Heart right ventricle (tissue), 16 donors: ENCODE data around the gene RGS6. TPM values are rescaled to one million over a fixed set of nuclear protein-coding genes. Genes with fewer than 3 reads are reported as not detected.
A peak's percentile ranks its signal among the peaks of the same experiment; 100 is the strongest.

Experiments used
- ATAC-seq, 8 donors: fragments of 200-7000 bp; cut with Tn5 transposase; one replicate each; pipeline ENCODE4 v1.9.1; 2020; ENCODE audit warnings: mild to moderate bottlenecking in 8 of 8, moderate library complexity in 8 of 8, moderate number of reproducible peaks in 1 of 8
- DNase-seq, 2 donors: peaks; one replicate each; pipeline ENCODE4 v3.0.0-alpha.2; 2020
- H3K27ac ChIP-seq, 10 donors: fragments of 200-600 bp; sonication (generic) in 2 of 10; one replicate each; pipeline versions ENCODE4 v1.5.0 to v1.8.0; 2020 to 2022; ENCODE audit warnings: mild to moderate bottlenecking in 3 of 10
- H3K27me3 ChIP-seq, 7 donors: fragments of 200-600 bp; one replicate each; pipeline ENCODE4 v1.8.0; 2021 to 2022; ENCODE audit warnings: mild to moderate bottlenecking in 2 of 7
- H3K36me3 ChIP-seq, 9 donors: fragments of 200-600 bp; sonication (generic) in 1 of 9; one replicate each; pipeline versions ENCODE4 v1.5.0 to v1.8.0; 2020 to 2022; ENCODE audit warnings: mild to moderate bottlenecking in 2 of 9
- H3K4me1 ChIP-seq, 9 donors: fragments of 200-600 bp; sonication (generic) in 1 of 9; one replicate each; pipeline versions ENCODE4 v1.5.0 to v1.8.0; 2020 to 2022; ENCODE audit warnings: mild to moderate bottlenecking in 4 of 9
- H3K4me3 ChIP-seq, 10 donors: fragments of 200-600 bp; sonication (generic) in 2 of 10; one replicate each; pipeline versions ENCODE4 v1.5.0 to v1.8.0; 2020 to 2022; ENCODE audit warnings: mild to moderate bottlenecking in 7 of 10, moderate library complexity in 2 of 10
- H3K9me3 ChIP-seq, 11 donors: fragments of 200-600 bp in 10 of 11; sonication (generic) in 2 of 11; one replicate each; pipeline versions ENCODE4 v1.5.0 to v1.8.0; 2013 to 2022; ENCODE audit warnings: mild to moderate bottlenecking in 2 of 11, control low read depth in 1 of 11, moderate library complexity in 1 of 11
- WGBS, 2 donors: extraction: QIAGEN DNeasy Blood & Tissue Kit; methylation state at CpG; one replicate each; pipeline ENCODE4 v1.1.7; 2013; ENCODE audit warnings: inconsistent platforms in 1 of 2; 5-methylcytosine and 5-hydroxymethylcytosine counted together
- intact Hi-C, 10 donors: fragments of 100-400 bp; cut with DNase I; formaldehyde crosslinking; loops; one replicate each; pipeline versions ENCODE4 v1.11.1 to v1.14.2; 2022
- polyA plus RNA-seq, 2 donors: library from polyadenylated mRNA; stranded (reverse); fragments of 200-250 nt; gene quantifications; one replicate each; pipeline ENCODE4 v1.2.3, GENCODE V29; 2013
- total RNA-seq, 10 donors: library from RNA; stranded (reverse); fragmentation: NEBNext Ultra II Directional in 3 of 10; extraction: Animal tissue kit (Norgen Biotek cat#: 25700) in 3 of 10; gene quantifications; one replicate each; pipeline versions ENCODE4 v1.2.1 to v1.2.4, GENCODE V29; 2021 to 2023
- TF ChIP-seq, protein P1 (sequence below), 9 donors: fragments of 200-600 bp; sonication (generic) in 2 of 9; IDR thresholded peaks; one replicate each; pipeline versions ENCODE4 v1.5.0 to v1.8.0; 2021 to 2022; ENCODE audit warnings: antibody characterized with exemption in 9 of 9, mild to moderate bottlenecking in 5 of 9, moderate library complexity in 1 of 9
- donor health status: Arrhythmogenic right ventricular cardiomyopathy.
- donor health status: ischemic (EF 13 %, LVEDD 7.1; RV severe dilation, severe dysfunction).
- donor health status: healthy with polysubstance abuse.
- donor health status: DM: no; HTN: yes; CAD: no.
- donor health status: DM: no; HTN: no; CAD: no.
- donor health status: ischemic (EF 25% LVEDD 6.9; RV normal size, moderate dysfunction).
- donor health status: ischemic (EF 25% LVEDD 5.7; RV mildly dilated, moderate dysfunction).
- donor health status: healthy.
- donor health status: DM: yes; HTN: yes; CAD: no.
- donor health status: Ischemic cardiomyopathy.
- donor health status: ischemic (EF 35%, LVEDD 5.7; RV mildly dilated, moderate dysfunction).
- donor health status: nonischemic (EF 11% LVEDD 7.7; RV severe dilation, severe dysfunction).
- donor health status: DM: yes; HTN: yes; CAD: no.
- donor health status: PGD.
- donor health status: ischemic (EF 29% LVEDD 5.4; RV normal size, mild dysfunction).
- donor health status: nonischemic (EF 23%, LVEDD 6.1; RV moderate dilation, normal function).

The RGS6 gene
- total and polyA plus RNA-seq, 12 donors, result 1.2 to 31.9 (median 19.0) TPM

DNA sequence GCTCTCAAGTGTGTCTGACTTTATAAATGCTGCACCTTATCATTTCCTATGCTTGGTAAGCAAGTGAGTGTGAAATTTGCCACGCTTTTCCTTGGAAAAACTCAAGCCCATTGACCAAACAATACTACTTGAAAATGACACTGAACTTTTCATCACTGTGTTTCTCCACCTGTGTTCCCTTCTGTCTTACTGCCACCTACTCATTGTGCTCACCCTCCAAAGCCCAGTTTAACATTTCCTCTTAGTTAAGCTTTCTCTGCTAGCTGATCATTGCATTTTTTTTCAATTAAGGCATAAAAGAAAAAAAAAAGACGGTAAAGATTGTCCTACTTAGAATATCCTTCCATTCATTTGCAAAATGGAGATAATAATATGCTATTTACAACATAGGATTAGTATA is 516.0 kb downstream of the RGS6 start:
- no peak overlapping the region for H3K27ac ChIP-seq
- 85 to 90% methylated on average over 2 of the region's 2 CpGs for WGBS, 2 donors
- H3K4me1 ChIP-seq, result peaks cover 0 to 33% (median 0%) of the 10 kb centered on the region in 9 donors
- H3K36me3 ChIP-seq, result no peaks in the 10 kb centered on the region
- H3K4me3 ChIP-seq, result no peak overlapping the region
- H3K27me3 ChIP-seq, result no peaks in the 10 kb centered on the region
- ATAC-seq (no peak), DNase-seq (no peak)
- TF ChIP-seq, protein P1, sequence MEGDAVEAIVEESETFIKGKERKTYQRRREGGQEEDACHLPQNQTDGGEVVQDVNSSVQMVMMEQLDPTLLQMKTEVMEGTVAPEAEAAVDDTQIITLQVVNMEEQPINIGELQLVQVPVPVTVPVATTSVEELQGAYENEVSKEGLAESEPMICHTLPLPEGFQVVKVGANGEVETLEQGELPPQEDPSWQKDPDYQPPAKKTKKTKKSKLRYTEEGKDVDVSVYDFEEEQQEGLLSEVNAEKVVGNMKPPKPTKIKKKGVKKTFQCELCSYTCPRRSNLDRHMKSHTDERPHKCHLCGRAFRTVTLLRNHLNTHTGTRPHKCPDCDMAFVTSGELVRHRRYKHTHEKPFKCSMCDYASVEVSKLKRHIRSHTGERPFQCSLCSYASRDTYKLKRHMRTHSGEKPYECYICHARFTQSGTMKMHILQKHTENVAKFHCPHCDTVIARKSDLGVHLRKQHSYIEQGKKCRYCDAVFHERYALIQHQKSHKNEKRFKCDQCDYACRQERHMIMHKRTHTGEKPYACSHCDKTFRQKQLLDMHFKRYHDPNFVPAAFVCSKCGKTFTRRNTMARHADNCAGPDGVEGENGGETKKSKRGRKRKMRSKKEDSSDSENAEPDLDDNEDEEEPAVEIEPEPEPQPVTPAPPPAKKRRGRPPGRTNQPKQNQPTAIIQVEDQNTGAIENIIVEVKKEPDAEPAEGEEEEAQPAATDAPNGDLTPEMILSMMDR (IDR thresholded peaks at IDR 0.05), result no peak
- intact Hi-C loops, result no loop called here
- H3K9me3 ChIP-seq, result no peaks in the 10 kb centered on the region

GRCh38 chr14:72450473-72451044 is 518.3 kb downstream of the RGS6 start:
- intact Hi-C loops, result no loop called here
- H3K4me3 ChIP-seq, result no peak overlapping the region
- H3K36me3 ChIP-seq, result no peaks in the 10 kb centered on the region
- no peaks in the 10 kb centered on the region for H3K9me3 ChIP-seq
- TF ChIP-seq, protein P1 (IDR thresholded peaks at IDR 0.05), result no peak
- peaks cover 0 to 23% (median 0%) of the 10 kb centered on the region in 9 donors for H3K4me1 ChIP-seq
- no peak for DNase-seq
- no peak for ATAC-seq
- 56 to 68% methylated on average over 7 of the region's 7 CpGs for WGBS, 2 donors
- H3K27ac ChIP-seq, result peak overlapping the region in 2 of 10 donors; percentile 53 to 63
- no peaks in the 10 kb centered on the region for H3K27me3 ChIP-seq

DNA sequence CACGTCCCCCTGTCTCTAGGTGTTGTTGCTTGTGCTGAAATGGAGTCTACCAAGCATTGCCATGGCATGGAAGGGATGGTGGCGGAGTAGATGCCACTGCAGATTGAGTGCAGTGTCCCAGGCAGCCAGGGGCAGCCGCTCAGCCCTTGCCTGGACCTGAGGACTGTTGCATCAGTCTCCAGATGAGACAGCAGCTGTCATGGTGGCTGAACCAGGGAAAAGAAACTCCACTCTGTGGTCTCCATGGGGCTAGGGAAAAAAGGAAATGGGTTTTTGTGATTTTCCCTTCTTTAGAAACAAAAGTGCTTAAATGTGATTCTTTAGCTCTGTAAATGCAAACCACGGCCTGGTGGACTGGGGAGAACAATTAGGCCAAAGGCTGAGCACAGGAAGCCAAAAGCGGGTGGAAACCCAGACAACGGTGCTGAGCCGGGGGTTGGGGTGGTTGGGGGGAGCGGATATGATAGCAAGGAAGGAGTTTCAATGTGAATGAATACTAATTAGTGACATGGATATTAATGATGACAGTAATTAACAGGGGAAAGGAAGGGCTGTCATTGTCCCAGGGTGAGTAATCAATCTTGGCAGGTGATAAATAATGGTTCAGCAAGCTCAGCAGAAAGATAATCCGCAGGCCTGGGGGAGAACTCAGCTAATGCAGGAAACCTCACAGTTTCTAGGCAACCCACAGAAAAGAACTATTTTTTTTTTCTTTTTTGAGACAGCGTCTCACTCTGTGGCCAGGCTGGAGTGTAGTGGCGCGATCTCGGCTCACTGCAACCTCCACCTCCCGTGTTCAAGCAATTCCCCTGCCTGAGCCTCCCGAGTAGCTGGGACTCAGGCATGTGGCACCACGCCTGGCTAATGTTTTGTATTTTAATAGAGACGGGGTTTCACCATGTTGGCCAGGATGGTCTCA is 519.1 kb downstream of the RGS6 start:
- intact Hi-C loops, result no loop called here
- peak in 2 of 8 donors; percentile 26 to 50 for ATAC-seq

DNA sequence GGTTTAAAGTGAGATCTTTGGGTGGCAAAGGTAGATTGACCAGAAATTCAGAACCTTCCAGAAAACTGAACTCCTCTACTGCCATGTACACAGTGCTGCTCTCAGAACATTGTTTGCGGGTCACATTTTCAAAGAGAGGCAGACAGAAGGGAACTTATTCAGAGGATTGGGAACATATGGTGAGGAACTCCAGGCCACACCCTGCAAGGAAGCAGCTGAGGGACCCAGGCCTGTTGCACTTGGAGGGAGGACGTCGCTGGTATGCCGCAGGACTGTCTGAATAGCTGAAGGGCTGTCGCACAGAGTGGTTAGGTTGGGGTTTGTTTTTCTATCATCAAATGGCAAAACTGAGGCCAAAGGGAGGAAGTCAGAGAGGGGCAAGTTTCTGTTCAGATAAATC is 520.5 kb downstream of the RGS6 start:
- H3K9me3 ChIP-seq, result no peaks in the 10 kb centered on the region
- H3K36me3 ChIP-seq, result no peaks in the 10 kb centered on the region
- WGBS, 2 donors, result 90 to 91% methylated on average over 5 of the region's 5 CpGs
- no peak overlapping the region for H3K4me3 ChIP-seq
- no peak overlapping the region for H3K27ac ChIP-seq
- no peak for DNase-seq
- H3K4me1 ChIP-seq, result peaks cover 0 to 23% (median 0%) of the 10 kb centered on the region in 9 donors
- TF ChIP-seq, protein P1 (IDR thresholded peaks at IDR 0.05), result no peak
- H3K27me3 ChIP-seq, result no peaks in the 10 kb centered on the region
- intact Hi-C loops, result no loop called here
- peak in 1 of 8 donors; percentile 17 for ATAC-seq

More for the DNA sequence above, 519.1 kb downstream of the RGS6 start:
- TF ChIP-seq, protein P1 (IDR thresholded peaks at IDR 0.05), result no peak
- Histone ChIP-seq H3K27ac (peak overlapping the region in 2 of 10 donors; percentile 53 to 63), H3K4me3 (no peak overlapping the region), H3K36me3 (no peaks in the 10 kb centered on the region), H3K9me3 (no peaks in the 10 kb centered on the region), H3K4me1 (peaks cover 0 to 23% (median 0%) of the 10 kb centered on the region in 9 donors), H3K27me3 (no peaks in the 10 kb centered on the region)
- no peak for DNase-seq
- 55 to 58% methylated on average over 17 of the region's 17 CpGs for WGBS, 2 donors
